Measurements from ENCODE around the gene USP6.
"Not testable (repeated sequence)": the region's sequence is repeated elsewhere in the genome, so short reads cannot be mapped to it uniquely, and the experiment has no call there.

GRCh38 chr17:5130261-5130660, 14.4 kb downstream of the USP6 start:
- TF ChIP-seq CTCF (IDR thresholded peaks at IDR 0.05 in 4 of 5, conservative IDR thresholded peaks at IDR 0.05 in 1 of 5); POLR2A (IDR thresholded peaks at IDR 0.05): not testable (repeated sequence)
